ENCODE results near the gene TSPOAP1.

GRCh38 chr17:58364270-58364942 is 35.8 kb upstream of the TSPOAP1 start:
- TF ChIP-seq ATF3 (CRISPR knock-in tag; conservative IDR thresholded peaks at IDR 0.05): no peak
- no peak for TF ChIP-seq RORB (CRISPR knock-in tag; IDR thresholded peaks at IDR 0.05)
- no peak for TF ChIP-seq CTCF (IDR thresholded peaks at IDR 0.05)
- TF ChIP-seq ZNF425 (CRISPR knock-in tag; conservative IDR thresholded peaks at IDR 0.05): no peak
- no peak for TF ChIP-seq IRF1 (CRISPR knock-in tag; IDR thresholded peaks at IDR 0.05)
- no peak for TF ChIP-seq USF2 (CRISPR knock-in tag; IDR thresholded peaks at IDR 0.05)
- no peak for TF ChIP-seq GTF2I (CRISPR knock-in tag; conservative IDR thresholded peaks at IDR 0.05)
- TF ChIP-seq ESRRA (CRISPR knock-in tag; IDR thresholded peaks at IDR 0.05; ENCODE audit: borderline replicate concordance): no peak

Measured in WTC11 (cell line).